HG03175 (cell line): Measurements from ENCODE around the gene CSH1.
"Not testable (repeated sequence)": the region's sequence is repeated elsewhere in the genome, so short reads cannot be mapped to it uniquely, and the experiment has no call there.

Experiments used
- ATAC-seq: cut with Tn5 transposase; IDR thresholded peaks from one replicate; pipeline ENCODE4 v1.9.1; 2021; ENCODE audit warnings: mild to moderate bottlenecking, moderate library complexity; ENCODE audit not compliant: unreplicated experiment

CSH1 gene

DNA sequence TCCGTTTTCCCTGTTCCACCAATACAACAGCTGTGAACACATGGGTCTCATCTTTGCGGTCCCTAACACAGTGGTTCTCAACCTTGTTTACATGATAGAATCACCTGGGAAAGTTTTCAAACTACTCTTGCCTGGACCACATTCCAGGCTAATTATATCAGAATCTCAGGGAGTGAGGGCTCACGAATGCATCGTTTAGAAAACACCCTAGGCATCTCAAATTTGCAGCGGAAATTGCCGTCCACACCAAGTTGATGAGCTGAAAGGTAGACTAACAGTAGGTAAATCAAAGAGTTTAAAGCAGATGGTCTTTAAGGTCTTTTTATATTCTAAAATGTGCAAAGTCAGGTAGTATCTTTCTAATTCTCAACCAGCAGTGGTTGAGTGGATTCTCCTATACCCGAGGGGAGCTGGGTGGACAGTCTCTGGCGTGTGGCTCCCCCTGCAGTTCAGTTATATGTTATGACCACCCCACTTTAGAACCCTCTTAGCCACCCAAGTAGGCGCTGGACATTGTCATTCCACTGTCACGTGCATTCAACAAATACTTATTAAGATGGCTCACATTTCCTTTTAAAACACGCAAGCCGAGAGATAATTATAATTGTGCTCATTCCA lies 10.9 kb upstream of the CSH1 start:
- ATAC-seq: not testable (repeated sequence)

DNA sequence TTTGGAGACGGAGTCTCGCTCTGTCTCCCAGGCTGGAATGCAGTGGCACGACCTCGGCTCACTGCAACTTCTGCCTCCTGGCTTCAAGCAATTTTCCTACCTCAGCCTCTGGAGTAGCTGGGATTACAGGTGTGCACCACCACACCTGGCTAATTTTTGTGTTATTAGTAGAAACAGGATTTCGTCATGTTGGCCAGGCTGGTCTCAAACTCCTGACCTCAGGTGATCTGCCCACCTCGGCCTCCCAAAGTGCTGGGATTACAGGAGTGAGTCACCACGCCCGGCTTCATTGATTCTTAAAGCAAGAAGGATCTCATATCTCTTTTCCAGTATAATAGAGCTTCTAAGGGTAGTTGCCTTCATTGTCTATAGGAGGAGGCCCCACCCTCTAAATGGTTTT lies 8.4 kb upstream of the CSH1 start:
- ATAC-seq: not testable (repeated sequence)

DNA sequence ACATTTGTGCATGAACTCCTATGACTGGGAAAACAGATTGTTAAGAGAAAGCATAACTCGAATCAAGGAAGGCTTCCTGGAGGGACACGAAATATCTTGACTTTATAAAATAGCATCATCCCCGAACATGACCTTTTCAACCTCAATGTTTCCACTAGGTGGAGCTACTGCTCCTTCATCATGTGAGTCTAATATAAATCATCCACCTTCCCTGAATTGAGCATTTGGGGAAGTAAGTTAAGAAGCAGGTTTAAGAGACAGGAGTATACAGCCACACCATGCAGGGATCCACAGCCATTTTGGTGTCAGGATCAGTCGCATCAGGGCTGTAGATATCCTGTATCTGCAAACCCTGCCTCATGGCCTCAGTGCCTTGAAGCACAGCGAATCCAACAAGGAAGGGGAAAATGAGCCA lies 7.4 kb upstream of the CSH1 start:
- ATAC-seq: not testable (repeated sequence)

DNA sequence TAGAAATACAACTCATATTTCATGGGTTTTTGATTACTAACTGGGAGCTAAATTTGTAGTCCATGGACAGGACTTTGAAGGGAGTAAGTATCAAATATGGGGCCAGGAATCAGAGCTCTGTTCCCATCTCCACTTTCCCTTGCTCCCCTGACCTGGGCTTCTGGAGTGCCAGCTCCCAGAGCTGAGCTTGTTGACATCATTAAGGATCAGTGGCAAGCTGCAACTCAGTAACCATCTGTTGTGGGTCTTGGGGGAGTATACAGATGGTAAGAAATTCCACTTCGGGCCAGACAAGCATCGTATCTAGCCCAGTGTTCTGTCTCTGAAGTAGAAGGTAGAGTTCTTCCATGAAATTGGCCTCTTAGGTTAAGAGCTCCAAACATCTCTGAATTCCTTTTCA lies 5.6 kb upstream of the CSH1 start:
- not testable (repeated sequence) for ATAC-seq

DNA sequence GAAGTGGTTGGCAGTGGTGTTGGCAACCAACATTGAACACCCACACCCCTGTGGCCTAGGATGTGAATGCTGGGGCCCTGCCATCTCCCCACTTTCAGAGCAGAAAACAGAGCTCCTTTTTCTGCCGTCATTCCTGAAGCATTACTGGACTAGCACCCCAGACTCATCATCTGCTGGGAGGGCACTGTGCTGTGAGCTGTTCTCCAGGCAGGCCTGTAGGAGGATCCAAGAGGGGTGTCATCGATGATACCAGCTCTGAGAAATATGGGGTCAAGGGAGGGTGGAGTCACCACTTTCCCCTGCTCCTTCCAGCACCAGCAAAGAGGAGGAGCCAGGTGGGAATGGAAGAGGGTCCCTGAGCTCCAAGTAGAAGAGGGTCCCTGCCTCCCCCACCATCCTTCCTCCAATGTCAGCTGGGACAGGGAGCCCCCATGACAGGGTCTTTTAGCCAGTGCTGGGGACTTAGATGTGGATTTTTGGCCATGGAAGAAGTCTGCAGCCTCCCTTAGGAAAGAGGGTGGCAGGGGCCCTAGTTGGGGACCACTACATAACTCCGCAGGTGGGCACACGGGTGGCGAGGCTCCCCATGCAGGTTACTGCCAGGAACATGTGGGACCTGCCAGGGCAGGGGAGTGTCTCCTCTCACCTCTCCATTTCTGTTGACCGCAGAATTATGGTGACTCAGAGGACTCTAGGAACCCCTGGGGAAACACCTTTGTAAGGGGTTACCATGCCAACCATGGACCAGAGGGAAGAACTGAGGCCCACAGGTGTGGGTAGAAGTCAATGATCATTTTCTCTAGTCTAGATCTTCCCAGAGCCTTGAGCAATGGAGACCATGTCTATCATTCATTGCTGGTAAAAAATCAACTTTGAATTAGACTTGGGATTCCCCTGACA lies 2.8 kb upstream of the CSH1 start:
- ATAC-seq: peak; percentile 47

DNA sequence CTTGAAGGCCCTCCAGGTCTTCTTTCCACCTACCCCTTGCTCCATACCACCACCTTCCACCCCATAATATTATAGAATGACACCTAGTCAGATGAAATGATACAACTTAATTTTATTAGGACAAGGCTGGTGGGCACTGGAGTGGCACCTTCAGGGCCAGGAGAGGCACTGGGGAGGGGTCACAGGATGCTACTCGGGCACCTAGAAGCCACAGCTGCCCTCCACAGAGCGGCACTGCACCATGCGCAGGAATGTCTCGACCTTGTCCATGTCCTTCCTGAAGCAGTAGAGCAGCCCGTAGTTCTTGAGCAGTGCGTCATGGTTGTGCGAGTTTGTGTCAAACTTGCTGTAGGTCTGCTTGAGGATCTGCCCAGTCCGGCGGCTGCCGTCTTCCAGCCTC lies 1.6 kb downstream of the CSH1 start:
- ATAC-seq: not testable (repeated sequence)

DNA sequence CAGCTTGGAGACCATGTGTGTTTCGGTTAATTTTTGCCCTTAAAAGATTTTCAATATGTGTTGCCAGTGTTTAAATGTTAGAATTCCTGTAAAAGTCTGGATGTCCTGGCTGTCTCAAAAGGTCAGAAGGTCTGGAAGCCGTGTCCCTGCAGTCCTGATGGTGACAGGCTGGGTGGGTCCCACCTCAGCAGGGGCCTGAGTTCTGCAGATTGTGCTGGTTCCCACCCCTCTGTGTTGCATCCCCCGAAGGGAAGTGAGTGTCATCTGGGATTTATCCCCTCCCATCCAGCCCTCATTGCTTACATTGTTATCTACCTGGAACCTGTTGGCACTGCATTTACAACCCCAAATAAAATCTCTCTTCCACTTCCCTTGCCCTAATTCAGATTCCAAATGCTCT lies 2.4 kb downstream of the CSH1 start:
- ATAC-seq: not testable (repeated sequence)

DNA sequence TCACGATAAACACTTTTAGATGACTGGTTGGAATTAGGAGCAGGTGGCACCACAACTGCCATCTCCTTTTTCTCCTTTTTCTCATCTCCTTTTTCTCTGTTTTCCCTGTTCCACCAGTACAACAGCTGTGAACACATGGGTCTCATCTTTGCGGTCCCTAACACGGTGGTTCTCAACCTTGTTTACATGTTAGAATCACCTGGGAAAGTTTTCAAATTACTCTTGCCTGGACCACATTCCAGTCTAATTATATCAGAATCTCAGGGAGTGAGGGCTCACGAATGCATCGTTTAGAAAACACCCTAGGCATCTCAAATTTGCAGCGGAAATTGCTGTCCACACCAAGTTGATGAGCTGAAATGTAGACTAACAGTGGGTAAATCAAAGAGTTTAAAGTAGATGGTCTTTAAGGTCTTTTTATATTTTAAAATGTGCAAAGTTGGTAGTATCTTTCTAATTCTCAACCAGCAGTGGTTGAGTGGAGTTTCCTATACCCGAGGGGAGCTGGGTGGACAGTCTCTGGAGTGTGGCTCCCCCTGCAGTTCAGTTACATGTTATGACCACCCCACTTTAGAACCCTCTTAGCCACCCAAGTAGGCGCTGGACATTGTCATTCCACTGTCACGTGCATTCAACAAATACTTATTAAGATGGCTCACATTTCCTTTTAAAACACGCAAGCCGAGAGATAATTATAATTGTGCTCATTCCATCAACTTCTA lies 3.9 kb downstream of the CSH1 start:
- ATAC-seq: not testable (repeated sequence)

DNA sequence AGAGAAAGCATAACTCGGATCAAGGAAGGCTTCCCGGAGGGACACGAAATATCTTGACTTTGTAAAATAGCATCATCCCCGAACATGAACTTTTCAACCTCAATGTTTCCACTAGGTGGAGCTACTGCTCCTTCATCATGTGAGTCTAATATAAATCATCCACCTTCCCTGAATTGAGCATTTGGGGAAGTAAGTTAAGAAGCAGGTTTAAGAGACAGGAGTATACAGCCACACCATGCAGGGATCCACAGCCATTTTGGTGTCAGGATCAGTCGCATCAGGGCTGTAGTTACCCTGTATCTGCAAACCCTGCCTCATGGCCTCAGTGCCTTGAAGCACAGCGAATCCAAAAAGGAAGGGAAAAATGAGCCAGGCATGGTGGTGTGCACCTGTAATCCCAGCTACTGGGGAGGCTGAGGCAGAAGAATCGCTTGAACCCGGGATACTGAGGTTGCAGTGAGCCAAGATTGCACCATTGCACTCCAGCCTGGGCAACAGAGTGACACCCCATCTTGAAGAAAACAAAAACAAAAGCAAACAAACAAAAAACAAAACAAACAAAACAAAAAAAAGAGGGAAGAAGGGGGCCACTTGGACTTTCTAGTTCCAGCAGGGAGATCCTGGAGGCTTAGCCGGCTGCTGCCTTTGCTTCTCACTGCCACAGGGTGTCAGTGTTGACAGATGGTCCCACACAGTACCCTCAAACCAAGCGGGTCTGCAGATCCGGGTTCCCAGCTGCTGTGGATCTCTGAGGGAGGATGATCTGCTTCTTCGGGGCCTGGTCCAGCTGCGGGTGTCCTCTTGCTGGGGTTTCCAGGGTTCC lies 7.1 kb downstream of the CSH1 start:
- ATAC-seq: not testable (repeated sequence)

DNA sequence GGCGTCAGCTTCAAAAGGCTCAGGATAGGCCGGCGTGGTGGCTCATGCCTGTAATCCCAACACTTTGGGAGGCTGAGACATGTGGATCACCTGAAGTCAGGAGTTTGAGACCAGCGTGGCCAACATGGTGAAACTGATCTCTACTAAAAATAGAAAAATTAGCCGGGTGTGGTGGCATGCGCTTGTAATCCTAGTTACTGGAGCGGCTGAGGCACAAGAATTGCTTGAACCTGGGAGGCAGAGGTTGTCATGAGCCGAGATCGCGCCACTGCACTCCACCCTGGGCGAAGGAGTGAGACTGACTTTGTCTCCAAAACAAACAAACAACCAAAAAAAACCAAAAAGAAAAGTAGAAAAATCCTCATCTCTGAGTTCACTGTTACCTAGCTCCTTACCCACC lies 11.3 kb downstream of the CSH1 start:
- ATAC-seq: not testable (repeated sequence)

DNA sequence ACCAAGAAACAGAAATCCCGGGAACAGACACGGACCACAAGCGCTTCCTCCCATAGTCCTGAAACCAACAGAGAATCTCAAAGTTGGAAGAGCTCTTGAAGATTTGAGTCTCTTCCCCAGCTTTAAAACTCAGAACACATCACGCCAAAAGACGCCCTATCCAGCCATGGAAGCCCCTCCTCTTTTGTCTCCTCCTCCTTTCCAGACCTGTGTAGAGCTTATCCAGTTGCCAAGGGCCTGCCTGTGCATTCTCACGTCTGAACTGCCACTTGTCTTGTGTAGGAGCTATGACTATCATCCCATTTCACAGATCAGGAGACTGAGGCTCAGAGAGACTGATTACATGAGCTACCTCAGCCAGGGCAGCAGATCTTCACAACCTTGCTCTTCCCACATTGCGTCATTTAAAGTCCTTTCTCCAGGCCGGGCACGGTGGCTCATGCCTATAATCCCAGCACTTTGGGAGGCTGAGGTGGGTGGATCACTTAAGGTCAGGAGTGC lies 13.7 kb downstream of the CSH1 start:
- ATAC-seq: not testable (repeated sequence)

DNA sequence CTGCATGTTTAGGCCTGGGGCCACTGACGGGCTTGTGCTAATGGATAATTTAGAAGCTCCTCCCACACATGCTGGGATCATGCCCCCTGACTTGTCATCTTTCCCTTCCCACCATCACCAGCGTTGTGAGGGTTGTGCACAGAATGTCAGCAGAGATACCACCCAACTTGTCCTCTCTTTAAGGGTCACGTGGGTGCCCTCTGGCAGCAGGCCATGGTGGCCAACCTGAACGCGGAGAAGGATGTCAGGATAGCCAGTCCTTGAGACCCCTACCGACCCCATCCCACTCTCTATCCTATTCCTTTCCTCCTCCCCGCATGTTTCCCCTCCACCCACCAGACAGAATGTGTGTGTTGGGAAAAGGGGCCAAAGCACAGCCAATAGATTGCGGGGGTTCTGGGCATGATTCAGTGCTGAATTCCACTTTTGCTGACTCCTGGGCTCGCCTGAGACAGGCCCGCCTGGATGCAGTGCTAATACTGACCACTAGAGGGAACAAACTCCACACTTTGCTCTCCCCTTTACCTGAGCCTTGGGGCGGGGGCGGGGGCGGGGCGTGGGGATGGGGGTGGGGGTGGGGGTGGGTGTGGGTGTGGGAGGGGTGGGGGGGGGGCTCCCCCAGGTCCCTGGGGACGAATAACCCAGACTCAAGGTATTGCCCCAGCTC lies 14.3 kb downstream of the CSH1 start, which contains the start of gene GH2:
TSS of gene GH2 (minus strand) at position 10 of the 667 bp plus-strand sequence. CDS start 143 bp downstream, outside the sequence.
- ATAC-seq: no peak

DNA sequence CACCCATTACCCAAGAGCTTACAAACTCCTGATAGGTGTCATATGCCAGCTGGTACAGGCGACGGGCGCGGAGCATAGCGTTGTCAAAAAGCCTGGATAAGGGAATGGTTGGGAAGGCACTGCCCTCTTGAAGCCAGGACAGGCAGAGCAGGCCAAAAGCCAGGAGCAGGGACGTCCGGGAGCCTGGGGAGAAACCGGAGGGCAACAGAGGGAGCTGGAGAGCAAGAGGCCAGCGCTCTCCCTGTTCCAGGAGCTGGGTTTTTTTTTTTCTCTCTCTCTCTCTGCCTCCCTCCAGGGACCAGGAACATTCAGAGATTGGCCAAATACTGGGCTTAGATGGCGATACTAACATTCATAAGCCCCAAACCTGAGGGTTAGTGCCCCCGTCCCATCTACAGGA lies 15.0 kb downstream of the CSH1 start:
- ATAC-seq: not testable (repeated sequence)

DNA sequence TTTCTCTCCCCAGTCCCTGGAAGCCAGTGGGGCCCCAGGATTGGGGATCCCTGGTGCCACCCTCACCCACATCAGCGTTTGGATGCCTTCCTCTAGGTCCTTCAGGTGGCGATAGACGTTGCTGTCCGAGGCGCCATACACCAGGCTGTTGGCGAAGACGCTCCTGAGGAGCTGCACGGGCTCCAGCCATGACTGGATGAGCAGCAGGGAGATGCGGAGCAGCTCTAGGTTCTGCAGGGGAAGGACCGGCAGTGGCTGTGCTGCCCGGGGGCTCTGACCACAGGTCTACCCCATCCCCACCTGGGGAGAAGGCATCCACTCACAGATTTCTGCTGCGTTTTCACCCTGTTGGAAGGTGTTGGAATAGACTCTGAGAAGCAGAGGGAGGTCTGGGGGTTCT lies 15.7 kb downstream of the CSH1 start:
- no peak for ATAC-seq

DNA sequence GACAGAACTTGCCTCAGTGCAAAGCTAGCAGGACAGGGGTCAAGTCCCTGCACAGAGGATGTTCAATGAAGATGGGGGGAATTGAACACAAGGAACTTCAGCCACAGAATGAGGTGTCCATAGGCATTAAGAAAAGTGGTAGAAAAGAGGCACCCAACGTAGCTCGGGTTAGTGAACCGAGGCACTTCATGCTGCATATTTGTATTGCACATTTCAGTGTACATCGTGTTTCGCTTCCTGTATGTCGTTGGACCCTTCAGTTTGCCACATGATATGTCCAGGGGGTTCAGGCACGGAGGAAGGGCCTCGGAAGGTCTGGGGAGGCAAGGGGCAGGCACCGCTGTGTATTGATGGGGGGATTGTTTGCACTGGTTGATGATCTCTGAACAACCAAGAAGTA lies 18.0 kb downstream of the CSH1 start:
- ATAC-seq: not testable (repeated sequence)

DNA sequence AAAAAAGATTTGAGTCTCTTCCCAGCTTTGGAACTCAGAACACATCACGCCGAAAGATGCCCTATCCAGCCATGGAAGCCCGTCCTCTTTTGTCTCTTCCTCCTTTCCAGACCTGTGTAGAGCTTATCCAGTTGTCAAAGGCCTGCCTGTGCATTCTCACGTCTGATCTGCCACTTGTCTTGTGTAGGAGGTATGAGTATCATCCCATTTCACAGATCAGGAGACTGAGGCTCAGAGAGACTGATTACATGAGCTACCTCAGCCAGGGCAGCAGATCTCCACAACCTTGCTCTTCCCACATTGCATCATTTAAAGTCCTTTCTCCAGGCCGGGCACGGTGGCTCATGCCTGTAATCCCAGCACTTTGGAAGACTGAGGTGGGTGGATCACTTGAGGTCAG lies 21.7 kb downstream of the CSH1 start:
- not testable (repeated sequence) for ATAC-seq

DNA sequence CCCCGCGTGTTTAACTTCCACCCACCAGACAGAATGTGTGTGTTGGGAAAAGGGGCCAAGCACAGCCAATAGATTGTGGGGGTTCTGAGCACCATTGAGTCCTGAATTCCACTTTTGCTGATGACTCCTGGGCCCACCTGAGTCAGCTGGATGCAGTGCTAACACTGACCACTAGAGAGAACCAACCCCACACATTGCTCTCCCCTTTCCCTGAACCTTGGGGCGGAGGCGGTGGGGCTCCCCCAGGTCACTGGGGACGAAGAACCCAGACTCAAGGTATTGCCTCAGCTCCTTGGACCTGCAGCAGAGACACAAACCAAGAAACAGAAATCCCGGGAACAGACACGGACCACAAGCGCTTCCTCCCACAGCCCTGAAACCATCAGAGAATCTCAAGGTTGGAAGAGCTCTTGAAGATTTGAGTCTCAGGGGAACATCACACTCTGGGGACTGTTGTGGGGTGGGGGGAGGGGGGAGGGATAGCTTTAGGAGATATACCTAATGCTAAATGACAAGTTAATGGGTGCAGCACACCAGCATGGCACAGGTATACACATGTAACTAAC lies 22.2 kb downstream of the CSH1 start:
- ATAC-seq: not testable (repeated sequence)

DNA sequence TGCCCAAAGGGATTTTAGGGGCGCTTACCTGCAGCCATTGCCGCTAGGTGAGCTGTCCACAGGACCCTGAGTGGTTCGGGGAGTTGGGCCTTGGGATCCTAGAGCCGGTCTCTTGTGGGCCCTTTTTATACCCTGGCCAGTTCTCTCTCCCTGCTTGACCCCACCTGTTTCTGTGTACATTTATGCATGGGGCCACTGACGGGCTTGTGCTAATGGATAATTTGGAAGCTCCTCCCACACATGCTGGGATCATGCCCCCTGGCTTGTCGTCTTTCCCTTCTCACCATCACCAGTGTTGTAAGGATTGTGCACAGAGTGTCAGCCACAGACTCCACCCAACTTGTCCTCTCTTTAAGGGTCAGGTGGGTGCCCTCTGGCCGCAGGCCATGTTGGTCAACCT lies 22.8 kb downstream of the CSH1 start, which contains the start of gene CSH2:
TSS of gene CSH2 (minus strand) at position 101 of the 400 bp plus-strand sequence. CDS start at position 38, 63 bp downstream.
- ATAC-seq: not testable (repeated sequence)

DNA sequence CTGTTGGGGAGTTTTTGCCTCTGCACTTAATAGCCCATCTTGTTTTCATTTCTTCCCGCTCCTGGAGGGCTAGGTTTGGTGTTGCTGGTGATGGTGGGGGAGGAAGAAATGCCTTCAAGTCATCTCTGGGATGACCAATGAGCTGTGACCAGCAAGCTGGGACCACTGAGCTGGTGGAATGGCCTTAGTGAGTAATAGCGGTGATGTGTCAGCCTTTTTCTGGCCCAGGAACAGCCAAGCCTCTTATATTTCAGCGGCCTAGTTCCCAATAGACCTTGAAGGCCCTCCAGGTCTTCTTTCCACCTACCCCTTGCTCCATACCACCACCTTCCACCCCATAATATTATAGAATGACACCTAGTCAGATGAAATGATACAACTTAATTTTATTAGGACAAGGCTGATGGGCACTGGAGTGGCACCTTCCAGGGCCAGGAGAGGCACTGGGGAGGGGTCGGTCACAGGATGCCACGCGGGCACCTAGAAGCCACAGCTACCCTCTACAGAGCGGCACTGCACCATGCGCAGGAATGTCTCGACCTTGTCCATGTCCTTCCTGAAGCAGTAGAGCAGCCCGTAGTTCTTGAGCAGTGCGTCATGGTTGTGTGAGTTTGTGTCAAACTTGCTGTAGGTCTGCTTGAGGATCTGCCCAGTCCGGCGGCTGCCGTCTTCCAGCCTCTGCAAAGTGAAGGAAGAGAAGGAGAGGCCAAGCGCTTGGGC lies 24.6 kb downstream of the CSH1 start:
- not testable (repeated sequence) for ATAC-seq
